HepG2 (cell line): ENCODE data around the gene CTSO. TPM values are rescaled to one million over a fixed set of nuclear protein-coding genes. Genes with fewer than 3 reads are reported as not detected.

Experiments used
- ATAC-seq: fragments of 200-7000 bp; cut with Tn5 transposase; 3 replicates; pipeline ENCODE4 v1.9.1; 2020; ENCODE audit warnings: mild to moderate bottlenecking, moderate library complexity
- BruUV-seq: library from RNA; stranded (reverse); fragments of 400-500 nt; replicated peaks from 2 replicates; lab custom pipeline; 2021; lab: Mats Ljungman, UMichigan
- CTCF ChIA-PET: fragments of 300-600 bp; formaldehyde crosslinking; extraction: SDS; loops from one replicate; lab custom pipeline; 2021; ENCODE audit warnings: low total read pairs, inconsistent platforms, low intra/inter-chr PET ratio; lab: Yijun Ruan, JAX
- POLR2A ChIA-PET: fragments of 350-600 bp; sonication (Branson Sonifier 250); formaldehyde crosslinking; loops from one replicate; lab custom pipeline; 2020; ENCODE audit warnings: antibody characterized with exemption, inconsistent platforms; lab: Yijun Ruan, JAX
- DNase-seq: peaks from one replicate; pipeline ENCODE4 v3.0.0-alpha.2; 2015; ENCODE audit warnings: low spot score
- FAIRE-seq: peaks from 3 replicates; lab custom pipeline; 2011; peaks lifted over from hg19 to GRCh38; lab: Jason Lieb, UNC
- H2AFZ ChIP-seq: one replicate; pipeline ENCODE4 v1.6.1; 2011; ENCODE audit warnings: low read length, inconsistent platforms
- H3K27ac ChIP-seq: fragments of 300-600 bp; 3 replicates; pipeline ENCODE4 v1.8.0; 2011; ENCODE audit warnings: mixed run types, mild to moderate bottlenecking, mixed read lengths, low read length, inconsistent platforms; ENCODE audit not compliant: insufficient read depth; ENCODE audit errors: extremely low read length
- H3K27me3 ChIP-seq, 2 experiments: fragments of 200-600 bp in 1 of 2; 2 replicates in 1 of 2; 3 replicates in 1 of 2; pipeline versions ENCODE4 v1.6.0 to v1.8.0; 2011; ENCODE audit warnings: low read length in 2 of 2, mild to moderate bottlenecking in 2 of 2, moderate library complexity in 2 of 2, inconsistent platforms in 1 of 2; ENCODE audit not compliant: insufficient read depth in 2 of 2, control insufficient read depth in 1 of 2
- H3K36me3 ChIP-seq, 2 experiments: fragments of 200-600 bp in 1 of 2; replicated peaks in 1 of 2; 2 replicates in 1 of 2; 3 replicates in 1 of 2; pipeline versions ENCODE4 v1.5.1 to v1.8.0; 2011; ENCODE audit warnings: low read length in 2 of 2, inconsistent platforms in 1 of 2; ENCODE audit not compliant: insufficient read depth in 2 of 2, control insufficient read depth in 1 of 2
- H3K4me1 ChIP-seq: 2 replicates; pipeline ENCODE4 v1.5.1; 2012; ENCODE audit warnings: low read length, inconsistent platforms; ENCODE audit not compliant: insufficient read depth
- H3K4me2 ChIP-seq: 2 replicates; pipeline ENCODE4 v1.6.0; 2011; ENCODE audit warnings: low read depth, low read length, inconsistent platforms
- H3K4me3 ChIP-seq, 3 experiments: fragments of 200-600 bp in 1 of 3; sonication (generic), shearing (Covaris generic) in 1 of 3; replicated peaks in 1 of 3; 2 replicates each; pipeline ENCODE4 v1.5.1; 2011 to 2016; ENCODE audit warnings: low read length in 3 of 3, inconsistent platforms in 2 of 3, low read depth in 2 of 3, mild to moderate bottlenecking in 2 of 3, control low read depth in 1 of 3, mixed read lengths in 1 of 3; ENCODE audit not compliant: insufficient read depth in 1 of 3
- H3K79me2 ChIP-seq: one replicate; pipeline ENCODE4 v1.6.1; 2011; ENCODE audit warnings: low read length, inconsistent platforms; ENCODE audit not compliant: insufficient read depth
- H3K9ac ChIP-seq: 2 replicates; pipeline ENCODE4 v1.6.0; 2011; ENCODE audit warnings: mild to moderate bottlenecking, low read depth, low read length, inconsistent platforms; ENCODE audit not compliant: insufficient read depth
- H3K9me3 ChIP-seq: 2 replicates; pipeline ENCODE4 v1.5.1; 2012; ENCODE audit warnings: mild to moderate bottlenecking, low read length
- H4K20me1 ChIP-seq: 2 replicates; pipeline ENCODE4 v1.6.0; 2011; ENCODE audit warnings: inconsistent platforms, mild to moderate bottlenecking, low read length, moderate library complexity; ENCODE audit not compliant: insufficient read depth
- CBX5 ChIP-seq: sonication (generic); formaldehyde crosslinking; IDR thresholded peaks from 2 replicates; pipeline ENCODE4 v1.4.0; 2020; ENCODE audit warnings: missing genetic modification reagents, borderline replicate concordance
- CEBPG ChIP-seq: IDR thresholded peaks from 2 replicates; pipeline ENCODE4 v1.6.1; 2016
- ZNF292 ChIP-seq: sonication (generic); formaldehyde crosslinking; IDR thresholded peaks from 2 replicates; pipeline ENCODE4 v1.8.1; 2022; ENCODE audit warnings: mild to moderate bottlenecking, low read depth, missing genetic modification reagents, borderline replicate concordance
- ZSCAN22 ChIP-seq: sonication (generic); formaldehyde crosslinking; IDR thresholded peaks from 2 replicates; pipeline ENCODE4 v1.4.0; 2020; ENCODE audit warnings: mild to moderate bottlenecking, missing genetic modification reagents
- WGBS: methylation state at CpG from one replicate; pipeline ENCODE4 v1.1.6; 2017; ENCODE audit warnings: low lambda C conversion rate; 5-methylcytosine and 5-hydroxymethylcytosine counted together
- in situ Hi-C: cut with HindIII; loops from 2 replicates; pipeline ENCODE4 v1.10.0; 2017; ENCODE audit warnings: low pct_unique_long_range_greater_than_20kb; ENCODE audit not compliant: extremely low pct_ligation_motif_present
- intact Hi-C: fragments of 100-400 bp; cut with micrococcal nuclease; formaldehyde crosslinking; loops from one replicate; pipeline ENCODE4 v1.10.0; 2022; ENCODE audit not compliant: unreplicated experiment
- polyA plus RNA-seq, 8 experiments: library from polyadenylated mRNA; depleted of rRNA in 3 of 8; stranded (reverse) in 7 of 8; unstranded in 1 of 8; fragments of >200 nt; fragmentation: Illumina TruSeq in 4 of 8; extraction: Trizol in 4 of 8; gene quantifications; 2 replicates each; pipeline versions ENCODE4 v1.2.1 to v1.2.3, GENCODE V29; 2011 to 2016; ENCODE audit warnings: low read depth in 4 of 8, missing spikeins in 1 of 8, mixed read lengths in 1 of 8; ENCODE audit not compliant: insufficient read depth in 1 of 8
- total RNA-seq, 5 experiments: library from RNA; depleted of rRNA; stranded (reverse); fragments of >200 nt; fragmentation: Illumina TruSeq; extraction: Trizol; gene quantifications; 2 replicates each; pipeline ENCODE4 v1.2.3, GENCODE V29; 2016; ENCODE audit warnings: low read depth in 1 of 5
- TF ChIP-seq, protein P1 (sequence below): IDR thresholded peaks from 2 replicates; pipeline ENCODE4 v1.6.1; 2016; ENCODE audit warnings: missing biosample characterization, missing genetic modification reagents, low read depth
- TF ChIP-seq, protein P2 (sequence below): fragments of 450-650 bp; IDR thresholded peaks from 2 replicates; pipeline ENCODE4 v1.6.1; 2017

The CTSO gene
- total and polyA plus RNA-seq, 2 of the 13 experiments (the other 11 are each of a cell fraction or from before 2014, with no cell fraction given) = 0.07 to 0.17 TPM

DNA sequence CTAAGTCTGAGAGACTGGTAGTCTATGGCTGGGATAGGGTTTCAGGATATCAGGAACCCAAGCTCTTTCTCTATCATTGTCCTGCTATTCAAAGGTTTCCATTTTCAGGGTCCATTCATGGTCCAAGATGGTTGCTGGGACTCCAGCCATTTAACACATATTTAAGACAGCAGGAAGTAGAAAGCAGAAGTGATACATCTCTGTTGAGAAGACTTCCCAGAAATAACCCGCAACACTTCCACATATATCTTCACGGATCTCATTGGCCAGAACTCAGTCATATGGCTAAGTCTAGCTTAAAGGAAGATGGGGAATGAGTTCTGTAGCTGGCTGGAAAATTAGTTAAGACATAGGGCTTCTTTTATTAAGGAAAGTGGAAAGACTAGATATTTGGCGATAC lies 23.8 kb downstream of the CTSO start:
- H3K27ac ChIP-seq = no peak overlapping the region

DNA sequence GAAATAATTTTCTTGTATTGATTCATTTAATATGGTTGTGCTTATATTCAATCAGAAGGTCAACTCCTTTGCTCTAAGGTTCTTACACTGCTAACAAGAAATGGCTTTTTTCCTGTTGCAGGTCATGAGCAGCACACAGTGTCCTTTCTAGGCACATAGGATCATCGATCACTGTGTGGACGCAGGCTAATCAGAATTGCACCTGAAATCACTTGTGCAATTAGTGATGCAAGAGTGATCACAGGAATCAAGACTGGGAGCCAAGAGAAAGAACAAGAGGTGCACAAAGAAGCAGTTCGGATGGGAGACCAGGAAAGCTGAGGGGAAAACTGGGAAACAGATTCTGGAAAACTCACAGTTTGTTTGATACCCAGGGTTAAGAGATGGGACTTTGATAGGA lies 29.0 kb downstream of the CTSO start:
- Histone ChIP-seq H3K9ac (no peak overlapping the region), H3K4me2 (no peak overlapping the region), H3K27me3 (no peaks in the 10 kb centered on the region), H4K20me1 (no peaks in the 10 kb centered on the region), H3K79me2 (no peaks in the 10 kb centered on the region), H2AFZ (no peak overlapping the region), H3K36me3 (no peaks in the 10 kb centered on the region), H3K4me3 (no peak overlapping the region), H3K4me1 (no peaks in the 10 kb centered on the region), H3K9me3 (no peaks in the 10 kb centered on the region), H3K27ac (no peak overlapping the region)
- TF ChIP-seq, protein P1, sequence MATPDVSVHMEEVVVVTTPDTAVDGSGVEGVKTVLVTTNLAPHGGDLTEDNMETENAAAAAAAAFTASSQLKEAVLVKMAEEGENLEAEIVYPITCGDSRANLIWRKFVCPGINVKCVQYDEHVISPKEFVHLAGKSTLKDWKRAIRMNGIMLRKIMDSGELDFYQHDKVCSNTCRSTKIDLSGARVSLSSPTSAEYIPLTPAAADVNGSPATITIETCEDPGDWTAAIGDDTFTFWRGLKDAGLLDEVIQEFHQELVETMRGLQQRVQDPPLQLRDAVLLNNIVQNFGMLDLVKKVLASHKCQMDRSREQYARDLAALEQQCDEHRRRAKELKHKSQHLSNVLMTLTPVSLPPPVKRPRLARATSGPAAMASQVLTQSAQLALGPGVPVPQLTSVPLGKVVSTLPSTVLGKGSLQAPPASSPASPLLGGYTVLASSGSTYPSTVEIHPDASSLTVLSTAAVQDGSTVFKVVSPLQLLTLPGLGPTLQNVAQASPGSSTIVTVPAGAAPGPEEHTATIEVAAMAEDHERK = no peak
- TF ChIP-seq CEBPG (CRISPR knock-in tag) = no peak
- WGBS = 28% methylated on average over 3 of the region's 3 CpGs
- no TSS peak for BruUV-seq
- intact Hi-C loops (no loop called here), in situ Hi-C loops (no loop called here)
- ATAC-seq = no peak
- CTCF ChIA-PET = no interaction called here
- no peak for DNase-seq
- POLR2A ChIA-PET = no interaction called here
- no peak for FAIRE-seq

More for the DNA sequence above, 23.8 kb downstream of the CTSO start:
- H3K36me3 ChIP-seq = no peaks in the 10 kb centered on the region
- no peaks in the 10 kb centered on the region for H3K27me3 ChIP-seq
- no peak overlapping the region for H3K9ac ChIP-seq
- in situ Hi-C loops = no loop called here
- 45% methylated on average over 3 of the region's 3 CpGs for WGBS
- no peak overlapping the region for H3K4me3 ChIP-seq
- DNase-seq = no peak
- POLR2A ChIA-PET = no interaction called here
- intact Hi-C loops = no loop called here
- TF ChIP-seq CBX5 (CRISPR knock-in tag) (no peak), ZNF292 (CRISPR knock-in tag) (no peak), ZSCAN22 (CRISPR knock-in tag) (no peak)
- TF ChIP-seq, protein P2, sequence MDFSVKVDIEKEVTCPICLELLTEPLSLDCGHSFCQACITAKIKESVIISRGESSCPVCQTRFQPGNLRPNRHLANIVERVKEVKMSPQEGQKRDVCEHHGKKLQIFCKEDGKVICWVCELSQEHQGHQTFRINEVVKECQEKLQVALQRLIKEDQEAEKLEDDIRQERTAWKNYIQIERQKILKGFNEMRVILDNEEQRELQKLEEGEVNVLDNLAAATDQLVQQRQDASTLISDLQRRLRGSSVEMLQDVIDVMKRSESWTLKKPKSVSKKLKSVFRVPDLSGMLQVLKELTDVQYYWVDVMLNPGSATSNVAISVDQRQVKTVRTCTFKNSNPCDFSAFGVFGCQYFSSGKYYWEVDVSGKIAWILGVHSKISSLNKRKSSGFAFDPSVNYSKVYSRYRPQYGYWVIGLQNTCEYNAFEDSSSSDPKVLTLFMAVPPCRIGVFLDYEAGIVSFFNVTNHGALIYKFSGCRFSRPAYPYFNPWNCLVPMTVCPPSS = no peak
- no peaks in the 10 kb centered on the region for H3K79me2 ChIP-seq
- H3K9me3 ChIP-seq = no peaks in the 10 kb centered on the region
- H2AFZ ChIP-seq = no peak overlapping the region
- ATAC-seq = no peak
- H3K4me2 ChIP-seq = no peak overlapping the region
- no peaks in the 10 kb centered on the region for H4K20me1 ChIP-seq
- BruUV-seq = no TSS peak
- no peak for FAIRE-seq
- CTCF ChIA-PET = no interaction called here
- no peaks in the 10 kb centered on the region for H3K4me1 ChIP-seq
